HCT116 (cell line): Measurements from ENCODE around the gene MANBA. TPM values are rescaled to one million over a fixed set of nuclear protein-coding genes. Genes with fewer than 3 reads are reported as not detected.

Experiments used
- ATAC-seq: fragments of 200-7000 bp; cut with Tn5 transposase; 2 replicates; pipeline ENCODE4 v1.9.1; 2020; ENCODE audit warnings: mild to moderate bottlenecking, moderate library complexity
- BruUV-seq: library from RNA; stranded (reverse); fragments of 400-500 nt; replicated peaks from 2 replicates; lab custom pipeline; 2021; lab: Mats Ljungman, UMichigan
- CTCF ChIA-PET: fragments of 300-600 bp; sonication (Branson Sonifier 250); formaldehyde crosslinking; loops from one replicate; lab custom pipeline; 2021; ENCODE audit warnings: antibody characterized with exemption; lab: Charles Lee
- POLR2A ChIA-PET: fragments of 300-600, 350-600 bp; sonication (Branson Sonifier 250); formaldehyde crosslinking; loops from one replicate; lab custom pipeline; 2021; ENCODE audit warnings: antibody characterized with exemption; lab: Charles Lee
- RAD21 ChIA-PET, 2 experiments: fragments of 300-600 bp; sonication (Branson Sonifier 250); formaldehyde crosslinking; loops; one replicate each; lab custom pipeline; 2023; ENCODE audit warnings: low total read pairs in 2 of 2; ENCODE audit not compliant: uncharacterized antibody in 2 of 2, unreplicated experiment in 2 of 2, low non-redundant PET in 1 of 2; lab: Charles Lee
- DNase-seq: peaks from one replicate; pipeline ENCODE4 v3.0.0-alpha.2; 2010; ENCODE audit warnings: low read depth, low spot score
- H2AFZ ChIP-seq: fragments of 200-600 bp; shearing (Covaris generic), sonication (generic); 2 replicates; pipeline ENCODE4 v1.6.1; 2017; ENCODE audit warnings: low read depth, mixed run types, mixed read lengths, antibody characterized with exemption, low read length; ENCODE audit not compliant: poor library complexity, severe bottlenecking
- H3K27ac ChIP-seq: 2 replicates; pipeline ENCODE4 v1.5.1; 2012; ENCODE audit warnings: low read depth, low read length
- H3K27me3 ChIP-seq: fragments of 200-600 bp; sonication (generic); 2 replicates; pipeline ENCODE4 v1.6.1; 2016; ENCODE audit warnings: mixed run types, low read length, mixed read lengths; ENCODE audit not compliant: insufficient read depth
- H3K36me3 ChIP-seq, 2 experiments: fragments of 200-500 bp in 1 of 2; fragments of 200-600 bp in 1 of 2; sonication (Bioruptor generic) in 1 of 2; sonication (generic) in 1 of 2; 2 replicates each; pipeline versions ENCODE4 v1.5.1 to v1.6.1; 2014 to 2016; ENCODE audit warnings: low read length in 2 of 2, inconsistent platforms in 1 of 2, mixed read lengths in 1 of 2, mixed run types in 1 of 2; ENCODE audit not compliant: insufficient read depth in 2 of 2, control insufficient read depth in 1 of 2
- H3K4me1 ChIP-seq, 2 experiments: fragments of 200-600 bp in 1 of 2; sonication (generic) in 1 of 2; 2 replicates each; pipeline versions ENCODE4 v1.5.1 to v1.6.1; 2012 to 2017; ENCODE audit warnings: low read length in 2 of 2, inconsistent platforms in 1 of 2, mild to moderate bottlenecking in 1 of 2, mixed read lengths in 1 of 2, mixed run types in 1 of 2, moderate library complexity in 1 of 2; ENCODE audit not compliant: insufficient read depth in 2 of 2, control insufficient read depth in 1 of 2
- H3K4me2 ChIP-seq: fragments of 200-600 bp; sonication (generic); 2 replicates; pipeline ENCODE4 v1.6.1; 2017; ENCODE audit warnings: mixed run types, low read length, mixed read lengths
- H3K4me3 ChIP-seq, 2 experiments: fragments of 200-600 bp in 1 of 2; sonication (generic) in 1 of 2; replicated peaks in 1 of 2; 2 replicates each; pipeline ENCODE4 v1.5.1; 2011 to 2016; ENCODE audit warnings: low read length in 2 of 2, control low read depth in 1 of 2, low read depth in 1 of 2, mild to moderate bottlenecking in 1 of 2, mixed read lengths in 1 of 2, mixed run types in 1 of 2
- H3K79me2 ChIP-seq: fragments of 200-600 bp; sonication (generic); 2 replicates; pipeline ENCODE4 v1.6.1; 2017; ENCODE audit warnings: mild to moderate bottlenecking, mixed run types, low read length, moderate library complexity, mixed read lengths; ENCODE audit not compliant: insufficient read depth
- H3K9ac ChIP-seq: fragments of 200-600 bp; sonication (generic); 2 replicates; pipeline ENCODE4 v1.6.1; 2016; ENCODE audit warnings: low read length, mixed read lengths
- H3K9me2 ChIP-seq: fragments of 200-600 bp; sonication (generic), shearing (Covaris generic); 2 replicates; pipeline ENCODE4 v1.6.1; 2017; ENCODE audit warnings: mixed run types, mild to moderate bottlenecking, moderate library complexity; ENCODE audit not compliant: insufficient read depth
- H3K9me3 ChIP-seq, 2 experiments: fragments of 200-500 bp in 1 of 2; fragments of 200-600 bp in 1 of 2; sonication (Bioruptor generic) in 1 of 2; sonication (generic) in 1 of 2; 2 replicates each; pipeline ENCODE4 v1.6.1; 2014 to 2017; ENCODE audit warnings: low read length in 2 of 2, mixed read lengths in 2 of 2, inconsistent platforms in 1 of 2, low read depth in 1 of 2, mild to moderate bottlenecking in 1 of 2, mixed run types in 1 of 2, moderate library complexity in 1 of 2; ENCODE audit not compliant: control insufficient read depth in 1 of 2, insufficient read depth in 1 of 2
- H4K20me1 ChIP-seq: fragments of 200-600 bp; sonication (generic), shearing (Covaris generic); 2 replicates; pipeline ENCODE4 v1.6.1; 2017; ENCODE audit warnings: mixed run types, mild to moderate bottlenecking, moderate library complexity; ENCODE audit not compliant: insufficient read depth
- CBX3 ChIP-seq: IDR thresholded peaks from 2 replicates; pipeline ENCODE4 v1.6.1; 2012; ENCODE audit warnings: low read depth
- EGR1 ChIP-seq: IDR thresholded peaks from 2 replicates; pipeline ENCODE4 v1.6.1; 2012; ENCODE audit warnings: low read depth
- ELF1 ChIP-seq: IDR thresholded peaks from 2 replicates; pipeline ENCODE4 v1.6.1; 2012; ENCODE audit warnings: low read depth, borderline replicate concordance
- EZH2 ChIP-seq: fragments of 200-600 bp; sonication (generic); IDR thresholded peaks from 2 replicates; pipeline ENCODE4 v1.6.1; 2017; ENCODE audit warnings: antibody characterized with exemption, mixed run types
- FOSL1 ChIP-seq: IDR thresholded peaks from 2 replicates; pipeline ENCODE4 v1.6.1; 2012; ENCODE audit warnings: low read depth
- JUND ChIP-seq: IDR thresholded peaks from 2 replicates; pipeline ENCODE4 v1.6.1; 2012
- POLR2A ChIP-seq: IDR thresholded peaks from 2 replicates; pipeline ENCODE4 v1.7.0; 2011; ENCODE audit warnings: borderline replicate concordance; ENCODE audit not compliant: insufficient read depth, insufficient read length; ENCODE audit errors: extremely low read depth
- POLR2AphosphoS5 ChIP-seq: IDR thresholded peaks from 2 replicates; pipeline ENCODE4 v1.6.1; 2011; ENCODE audit warnings: mild to moderate bottlenecking, low read depth, low read length, moderate library complexity
- RAD21 ChIP-seq: IDR thresholded peaks from 2 replicates; pipeline ENCODE4 v1.6.1; 2012; ENCODE audit warnings: low read depth, mild to moderate bottlenecking
- SIN3A ChIP-seq: IDR thresholded peaks from 2 replicates; pipeline ENCODE4 v1.6.1; 2012; ENCODE audit warnings: low read depth
- SRF ChIP-seq: IDR thresholded peaks from 2 replicates; pipeline ENCODE4 v1.6.1; 2012; ENCODE audit warnings: low read depth
- TCF7L2 ChIP-seq: IDR thresholded peaks from 2 replicates; pipeline ENCODE4 v1.7.0; 2011; ENCODE audit warnings: borderline replicate concordance, inconsistent platforms; ENCODE audit not compliant: insufficient read depth, insufficient read length; ENCODE audit errors: extremely low read depth
- ZFX ChIP-seq: fragments of 450-650 bp; IDR thresholded peaks from 2 replicates; pipeline ENCODE4 v1.6.1; 2017
- ZNF274 ChIP-seq: fragments of 200-500 bp; sonication (Bioruptor generic); IDR thresholded peaks from 2 replicates; pipeline ENCODE4 v1.6.1; 2014; ENCODE audit warnings: mild to moderate bottlenecking, low read depth, low read length, inconsistent platforms
- intact Hi-C: fragments of 100-400 bp; cut with micrococcal nuclease; formaldehyde crosslinking; loops from 2 replicates; pipeline ENCODE4 v1.10.0; 2022
- total RNA-seq: library from RNA; stranded (reverse); gene quantifications from one replicate; pipeline ENCODE4 v1.2.1, GENCODE V29; 2021; ENCODE audit not compliant: unreplicated experiment
- TF ChIP-seq, protein P1 (sequence below): IDR thresholded peaks from 2 replicates; pipeline ENCODE4 v1.6.1; 2012
- TF ChIP-seq, protein P2 (sequence below), 3 experiments: fragments of 200-600 bp in 1 of 3; sonication (generic) in 1 of 3; IDR thresholded peaks in 2 of 3; conservative IDR thresholded peaks in 1 of 3; 2 replicates each; pipeline ENCODE4 v1.5.1; 2012 to 2017; ENCODE audit warnings: low read depth in 2 of 3, low read length in 2 of 3, antibody characterized with exemption in 1 of 3, borderline replicate concordance in 1 of 3, control low read depth in 1 of 3, mild to moderate bottlenecking in 1 of 3, mixed read lengths in 1 of 3, mixed run types in 1 of 3, moderate library complexity in 1 of 3; ENCODE audit not compliant: insufficient read depth in 1 of 3
- TF ChIP-seq, protein P3 (sequence below): IDR thresholded peaks from 2 replicates; pipeline ENCODE4 v1.6.1; 2012

MANBA gene
- total RNA-seq, 1 experiment from 2014 or later: 21.3 TPM

DNA sequence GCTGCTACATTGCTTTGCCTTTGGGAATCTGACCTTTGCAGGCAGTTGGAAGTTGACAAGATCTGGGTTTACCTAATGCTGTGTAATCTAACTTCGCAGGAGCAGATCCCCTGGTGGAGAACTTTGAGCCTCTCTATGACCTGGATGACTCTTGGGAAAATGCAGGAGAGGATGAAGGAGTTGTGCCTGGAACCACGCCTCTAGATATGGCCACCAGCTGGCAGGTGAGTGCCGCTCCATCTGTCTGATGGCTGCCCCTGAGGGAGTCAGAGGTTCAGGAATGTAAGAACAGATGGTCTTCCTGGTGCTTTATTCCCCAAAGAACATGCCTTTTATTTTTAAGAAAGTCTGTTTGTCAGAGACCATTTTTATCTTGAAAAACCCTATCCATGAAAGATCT lies 150.3 kb downstream of the MANBA start:
- Histone ChIP-seq H3K4me2 (no peak overlapping the region), H3K4me1 (no peaks in the 10 kb centered on the region), H3K27me3 (no peaks in the 10 kb centered on the region), H4K20me1 (no peaks in the 10 kb centered on the region), H3K27ac (no peak overlapping the region), H2AFZ (no peak overlapping the region), H3K4me3 (no peak overlapping the region), H3K9ac (no peak overlapping the region), H3K9me3 (no peaks in the 10 kb centered on the region), H3K36me3 (peaks cover 10 to 11% of the 10 kb centered on the region in 2 experiments; a peak in 3 of 4 replicates), H3K9me2 (no peaks in the 10 kb centered on the region), H3K79me2 (no peaks in the 10 kb centered on the region)
- ATAC-seq (no peak), DNase-seq (no peak)
- ChIA-PET POLR2A (no interaction called here), RAD21 (no interaction called here), CTCF (no interaction called here)
- TF ChIP-seq, protein P1, sequence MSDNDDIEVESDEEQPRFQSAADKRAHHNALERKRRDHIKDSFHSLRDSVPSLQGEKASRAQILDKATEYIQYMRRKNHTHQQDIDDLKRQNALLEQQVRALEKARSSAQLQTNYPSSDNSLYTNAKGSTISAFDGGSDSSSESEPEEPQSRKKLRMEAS: no peak
- no peak for TF ChIP-seq JUND
- TF ChIP-seq POLR2A: no peak
- TF ChIP-seq, protein P2, sequence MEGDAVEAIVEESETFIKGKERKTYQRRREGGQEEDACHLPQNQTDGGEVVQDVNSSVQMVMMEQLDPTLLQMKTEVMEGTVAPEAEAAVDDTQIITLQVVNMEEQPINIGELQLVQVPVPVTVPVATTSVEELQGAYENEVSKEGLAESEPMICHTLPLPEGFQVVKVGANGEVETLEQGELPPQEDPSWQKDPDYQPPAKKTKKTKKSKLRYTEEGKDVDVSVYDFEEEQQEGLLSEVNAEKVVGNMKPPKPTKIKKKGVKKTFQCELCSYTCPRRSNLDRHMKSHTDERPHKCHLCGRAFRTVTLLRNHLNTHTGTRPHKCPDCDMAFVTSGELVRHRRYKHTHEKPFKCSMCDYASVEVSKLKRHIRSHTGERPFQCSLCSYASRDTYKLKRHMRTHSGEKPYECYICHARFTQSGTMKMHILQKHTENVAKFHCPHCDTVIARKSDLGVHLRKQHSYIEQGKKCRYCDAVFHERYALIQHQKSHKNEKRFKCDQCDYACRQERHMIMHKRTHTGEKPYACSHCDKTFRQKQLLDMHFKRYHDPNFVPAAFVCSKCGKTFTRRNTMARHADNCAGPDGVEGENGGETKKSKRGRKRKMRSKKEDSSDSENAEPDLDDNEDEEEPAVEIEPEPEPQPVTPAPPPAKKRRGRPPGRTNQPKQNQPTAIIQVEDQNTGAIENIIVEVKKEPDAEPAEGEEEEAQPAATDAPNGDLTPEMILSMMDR (IDR thresholded peaks at IDR 0.05 in 2 of 3, conservative IDR thresholded peaks at IDR 0.05 in 1 of 3; ENCODE audit: borderline replicate concordance in 1 of 3, insufficient read depth in 1 of 3, low read depth in 2 of 3, low read length in 2 of 3): no peak
- TF ChIP-seq, protein P3, sequence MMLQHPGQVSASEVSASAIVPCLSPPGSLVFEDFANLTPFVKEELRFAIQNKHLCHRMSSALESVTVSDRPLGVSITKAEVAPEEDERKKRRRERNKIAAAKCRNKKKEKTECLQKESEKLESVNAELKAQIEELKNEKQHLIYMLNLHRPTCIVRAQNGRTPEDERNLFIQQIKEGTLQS: no peak
- TF ChIP-seq ZFX: no peak
- no peak for TF ChIP-seq SIN3A
- TF ChIP-seq EZH2: no peak
- no peak for TF ChIP-seq ZNF274
- TF ChIP-seq CBX3: no peak
- TF ChIP-seq ELF1: no peak
- no peak for TF ChIP-seq RAD21
- no peak for TF ChIP-seq EGR1
- no peak for TF ChIP-seq FOSL1
- no peak for TF ChIP-seq SRF
- TF ChIP-seq POLR2AphosphoS5: no peak
- TF ChIP-seq TCF7L2: no peak
- intact Hi-C loops: no loop called here
- BruUV-seq: no TSS peak
